Immature natural killer cell (primary cell): ENCODE results near the gene C13orf42. TPM values are rescaled to one million over a fixed set of nuclear protein-coding genes. Genes with fewer than 3 reads are reported as not detected.

Experiments used
- DNase-seq, 3 donors: peaks; one replicate each; pipeline ENCODE4 v3.0.0; 2022; ENCODE audit warnings: mixed read lengths in 1 of 3
- H3K27ac Mint-ChIP-seq, 6 donors: one replicate each; pipeline ENCODE4 v1.8.0; 2020; ENCODE audit warnings: mixed read lengths in 6 of 6, mild to moderate bottlenecking in 5 of 6, inconsistent platforms in 4 of 6, moderate library complexity in 3 of 6
- H3K27me3 Mint-ChIP-seq, 3 donors: one replicate each; pipeline ENCODE4 v1.8.0; 2020 to 2021; ENCODE audit warnings: low read depth in 3 of 3, mild to moderate bottlenecking in 3 of 3, mixed read lengths in 3 of 3, moderate library complexity in 3 of 3, inconsistent platforms in 1 of 3
- H3K36me3 Mint-ChIP-seq, 3 donors: one replicate each; pipeline ENCODE4 v1.8.0; 2020; ENCODE audit warnings: mixed read lengths in 3 of 3, inconsistent platforms in 2 of 3, mild to moderate bottlenecking in 2 of 3
- H3K4me1 Mint-ChIP-seq, 2 donors: one replicate each; pipeline ENCODE4 v1.8.0; 2020; ENCODE audit warnings: inconsistent platforms in 2 of 2, mild to moderate bottlenecking in 2 of 2, mixed read lengths in 2 of 2, moderate library complexity in 1 of 2
- H3K4me3 Mint-ChIP-seq, 5 donors: one replicate each; pipeline ENCODE4 v1.8.0; 2020; ENCODE audit warnings: mild to moderate bottlenecking in 5 of 5, mixed read lengths in 5 of 5, inconsistent platforms in 3 of 5, moderate library complexity in 3 of 5
- H3K9me3 Mint-ChIP-seq, 6 donors: one replicate each; pipeline ENCODE4 v1.8.0; 2020; ENCODE audit warnings: mild to moderate bottlenecking in 6 of 6, mixed read lengths in 6 of 6, inconsistent platforms in 4 of 6, moderate library complexity in 3 of 6
- polyA plus RNA-seq, 3 donors: library from polyadenylated mRNA; unstranded; fragments of 300-500 nt; fragmentation: Illumina TruSeq; gene quantifications; one replicate each; pipeline ENCODE4 v1.2.3, GENCODE V29; 2021

Gene C13orf42
- polyA plus RNA-seq = not detected

- no peaks in the 10 kb centered on the region for H3K36me3 Mint-ChIP-seq
- DNase-seq = no peak
- H3K4me1 Mint-ChIP-seq = no peaks in the 10 kb centered on the region
- peaks cover 0 to 2% (median 0%) of the 10 kb centered on the region in 6 donors for H3K9me3 Mint-ChIP-seq
- H3K27me3 Mint-ChIP-seq = peaks cover 0 to 3% (median 0%) of the 10 kb centered on the region in 3 donors
- no peak within 1 kb of the TSS for H3K4me3 Mint-ChIP-seq
- no peak within 1 kb of the TSS for H3K27ac Mint-ChIP-seq
Observed at GRCh38 chr13:51111174-51111573, at the start of gene C13orf42. Gene C13orf42, minus strand, starts transcription at chr13:51111274. Its CDS starts 65 bp downstream, at chr13:51111209.

GRCh38 chr13:51158880-51159518 is 47.9 kb upstream of the C13orf42 start:
- no peaks in the 10 kb centered on the region for H3K9me3 Mint-ChIP-seq
- no peak for DNase-seq

GRCh38 chr13:51158365-51158764 is 47.3 kb upstream of the C13orf42 start:
- H3K27me3 Mint-ChIP-seq = peaks cover 0 to 4% (median 4%) of the 10 kb centered on the region in 3 donors
- no peaks in the 10 kb centered on the region for H3K9me3 Mint-ChIP-seq
- H3K27ac Mint-ChIP-seq = no peak overlapping the region
- H3K4me1 Mint-ChIP-seq = no peaks in the 10 kb centered on the region
- no peak overlapping the region for H3K4me3 Mint-ChIP-seq
- H3K36me3 Mint-ChIP-seq = no peaks in the 10 kb centered on the region
- DNase-seq = no peak

More at GRCh38 chr13:51158880-51159518, 47.9 kb upstream of the C13orf42 start:
- no peaks in the 10 kb centered on the region for H3K36me3 Mint-ChIP-seq
- H3K27ac Mint-ChIP-seq = no peak overlapping the region
- peaks cover 0 to 6% (median 4%) of the 10 kb centered on the region in 3 donors for H3K27me3 Mint-ChIP-seq
- no peaks in the 10 kb centered on the region for H3K4me1 Mint-ChIP-seq
- no peak overlapping the region for H3K4me3 Mint-ChIP-seq

- Mint-ChIP-seq H3K36me3 (no peaks in the 10 kb centered on the region), H3K27me3 (peaks cover 0 to 4% (median 3%) of the 10 kb centered on the region in 3 donors), H3K27ac (no peak overlapping the region), H3K4me3 (no peak overlapping the region), H3K4me1 (no peaks in the 10 kb centered on the region), H3K9me3 (no peaks in the 10 kb centered on the region)
- DNase-seq = no peak
Observed at GRCh38 chr13:51156648-51157047, 45.6 kb upstream of the C13orf42 start.

GRCh38 chr13:51155776-51156515 is 44.9 kb upstream of the C13orf42 start:
- no peak for DNase-seq
- peaks cover 2 to 4% (median 3%) of the 10 kb centered on the region in 3 donors for H3K27me3 Mint-ChIP-seq
- no peaks in the 10 kb centered on the region for H3K36me3 Mint-ChIP-seq
- H3K4me1 Mint-ChIP-seq = no peaks in the 10 kb centered on the region
- H3K27ac Mint-ChIP-seq = no peak overlapping the region
- no peaks in the 10 kb centered on the region for H3K9me3 Mint-ChIP-seq
- H3K4me3 Mint-ChIP-seq = no peak overlapping the region

GRCh38 chr13:51155161-51155560 is 44.1 kb upstream of the C13orf42 start:
- H3K9me3 Mint-ChIP-seq = no peaks in the 10 kb centered on the region
- H3K27me3 Mint-ChIP-seq = peaks cover 3 to 7% (median 4%) of the 10 kb centered on the region in 3 donors
- no peaks in the 10 kb centered on the region for H3K4me1 Mint-ChIP-seq
- no peaks in the 10 kb centered on the region for H3K36me3 Mint-ChIP-seq
- H3K27ac Mint-ChIP-seq = no peak overlapping the region
- no peak overlapping the region for H3K4me3 Mint-ChIP-seq
- no peak for DNase-seq

GRCh38 chr13:51154029-51154555 is 43.0 kb upstream of the C13orf42 start:
- H3K27ac Mint-ChIP-seq = no peak overlapping the region
- H3K4me3 Mint-ChIP-seq = no peak overlapping the region
- H3K9me3 Mint-ChIP-seq = no peaks in the 10 kb centered on the region
- H3K4me1 Mint-ChIP-seq = no peaks in the 10 kb centered on the region
- no peak for DNase-seq
- no peaks in the 10 kb centered on the region for H3K36me3 Mint-ChIP-seq
- peaks cover 3 to 7% (median 4%) of the 10 kb centered on the region in 3 donors for H3K27me3 Mint-ChIP-seq

GRCh38 chr13:51153527-51153926 is 42.5 kb upstream of the C13orf42 start:
- no peak for DNase-seq
- H3K4me3 Mint-ChIP-seq = no peak overlapping the region
- no peaks in the 10 kb centered on the region for H3K9me3 Mint-ChIP-seq

GRCh38 chr13:51152701-51153100 is 41.6 kb upstream of the C13orf42 start:
- no peak overlapping the region for H3K27ac Mint-ChIP-seq
- no peak overlapping the region for H3K4me3 Mint-ChIP-seq
- no peaks in the 10 kb centered on the region for H3K9me3 Mint-ChIP-seq
- H3K36me3 Mint-ChIP-seq = no peaks in the 10 kb centered on the region
- H3K27me3 Mint-ChIP-seq = peaks cover 6 to 9% (median 9%) of the 10 kb centered on the region in 3 donors
- DNase-seq = no peak
- no peaks in the 10 kb centered on the region for H3K4me1 Mint-ChIP-seq

More at GRCh38 chr13:51153527-51153926, 42.5 kb upstream of the C13orf42 start:
- H3K27ac Mint-ChIP-seq = no peak overlapping the region
- no peaks in the 10 kb centered on the region for H3K36me3 Mint-ChIP-seq
- H3K4me1 Mint-ChIP-seq = no peaks in the 10 kb centered on the region
- H3K27me3 Mint-ChIP-seq = peaks cover 3 to 7% (median 4%) of the 10 kb centered on the region in 3 donors

GRCh38 chr13:51151463-51151862 is 40.4 kb upstream of the C13orf42 start:
- no peaks in the 10 kb centered on the region for H3K36me3 Mint-ChIP-seq
- H3K4me1 Mint-ChIP-seq = no peaks in the 10 kb centered on the region
- peaks cover 7 to 11% (median 9%) of the 10 kb centered on the region in 3 donors for H3K27me3 Mint-ChIP-seq
- DNase-seq = no peak
- no peak overlapping the region for H3K27ac Mint-ChIP-seq
- no peak overlapping the region for H3K4me3 Mint-ChIP-seq
- no peaks in the 10 kb centered on the region for H3K9me3 Mint-ChIP-seq

GRCh38 chr13:51148952-51149573 is 38.0 kb upstream of the C13orf42 start:
- Mint-ChIP-seq H3K4me1 (no peaks in the 10 kb centered on the region), H3K4me3 (no peak overlapping the region), H3K27ac (no peak overlapping the region), H3K9me3 (no peaks in the 10 kb centered on the region), H3K36me3 (no peaks in the 10 kb centered on the region), H3K27me3 (peaks cover 6 to 13% (median 9%) of the 10 kb centered on the region in 3 donors)
- no peak for DNase-seq

GRCh38 chr13:51148223-51148951 is 37.3 kb upstream of the C13orf42 start:
- DNase-seq = no peak
- H3K27me3 Mint-ChIP-seq = peaks cover 6 to 11% (median 9%) of the 10 kb centered on the region in 3 donors

GRCh38 chr13:51147732-51148131 is 36.7 kb upstream of the C13orf42 start:
- peaks cover 6 to 11% (median 9%) of the 10 kb centered on the region in 3 donors for H3K27me3 Mint-ChIP-seq
- no peaks in the 10 kb centered on the region for H3K9me3 Mint-ChIP-seq
- no peaks in the 10 kb centered on the region for H3K36me3 Mint-ChIP-seq
- DNase-seq = no peak
- no peaks in the 10 kb centered on the region for H3K4me1 Mint-ChIP-seq
- H3K27ac Mint-ChIP-seq = no peak overlapping the region
- H3K4me3 Mint-ChIP-seq = no peak overlapping the region

More at GRCh38 chr13:51148223-51148951, 37.3 kb upstream of the C13orf42 start:
- Mint-ChIP-seq H3K4me1 (no peaks in the 10 kb centered on the region), H3K36me3 (no peaks in the 10 kb centered on the region), H3K27ac (no peak overlapping the region), H3K4me3 (no peak overlapping the region), H3K9me3 (no peaks in the 10 kb centered on the region)
